ENCODE data around the gene NOS1AP.

- TF ChIP-seq, protein P1, sequence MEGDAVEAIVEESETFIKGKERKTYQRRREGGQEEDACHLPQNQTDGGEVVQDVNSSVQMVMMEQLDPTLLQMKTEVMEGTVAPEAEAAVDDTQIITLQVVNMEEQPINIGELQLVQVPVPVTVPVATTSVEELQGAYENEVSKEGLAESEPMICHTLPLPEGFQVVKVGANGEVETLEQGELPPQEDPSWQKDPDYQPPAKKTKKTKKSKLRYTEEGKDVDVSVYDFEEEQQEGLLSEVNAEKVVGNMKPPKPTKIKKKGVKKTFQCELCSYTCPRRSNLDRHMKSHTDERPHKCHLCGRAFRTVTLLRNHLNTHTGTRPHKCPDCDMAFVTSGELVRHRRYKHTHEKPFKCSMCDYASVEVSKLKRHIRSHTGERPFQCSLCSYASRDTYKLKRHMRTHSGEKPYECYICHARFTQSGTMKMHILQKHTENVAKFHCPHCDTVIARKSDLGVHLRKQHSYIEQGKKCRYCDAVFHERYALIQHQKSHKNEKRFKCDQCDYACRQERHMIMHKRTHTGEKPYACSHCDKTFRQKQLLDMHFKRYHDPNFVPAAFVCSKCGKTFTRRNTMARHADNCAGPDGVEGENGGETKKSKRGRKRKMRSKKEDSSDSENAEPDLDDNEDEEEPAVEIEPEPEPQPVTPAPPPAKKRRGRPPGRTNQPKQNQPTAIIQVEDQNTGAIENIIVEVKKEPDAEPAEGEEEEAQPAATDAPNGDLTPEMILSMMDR (IDR thresholded peaks at IDR 0.05) = no peak
- TF ChIP-seq POLR2AphosphoS5 (IDR thresholded peaks at IDR 0.05) (no peak), POLR2A (IDR thresholded peaks at IDR 0.05) (no peak), EP300 (IDR thresholded peaks at IDR 0.05; ENCODE audit: low read depth) (no peak)
Measured at GRCh38 chr1:162335126-162335525, 265.6 kb downstream of the NOS1AP start.

All from transverse colon (tissue), 4 donors.